Stomach (tissue), 4 donors: ENCODE measurements around the gene AMBP.

Experiments
- CTCF ChIP-seq, 7 experiments: fragments of 450-650 bp in 4 of 7; fragments of 200-600 bp in 3 of 7; sonication (generic) in 3 of 7; IDR thresholded peaks; one replicate each; pipeline ENCODE4 v1.5.1; 2016 to 2019; ENCODE audit warnings: antibody characterized with exemption in 7 of 7, control low read depth in 2 of 7, mild to moderate bottlenecking in 1 of 7
- POLR2A ChIP-seq, 4 donors: fragments of 450-650 bp; IDR thresholded peaks; one replicate each; pipeline ENCODE4 v1.6.1; 2016; ENCODE audit warnings: antibody characterized with exemption in 4 of 4, control low read depth in 2 of 4, mild to moderate bottlenecking in 1 of 4, moderate library complexity in 1 of 4

GRCh38 chr9:114055894-114056293 lies 22.2 kb downstream of the AMBP start:
- TF ChIP-seq POLR2A (IDR thresholded peaks at IDR 0.05), result no peak
- no peak for TF ChIP-seq CTCF (IDR thresholded peaks at IDR 0.05)
